Fibroblast of skin of left quadriceps (primary cell): ENCODE results near the gene RFXANK.
A peak's percentile ranks its signal among the peaks of the same experiment; 100 is the strongest.
"Not testable (repeated sequence)": the region's sequence is repeated elsewhere in the genome, so short reads cannot be mapped to it uniquely, and the experiment has no call there.

Source experiments
- DNase-seq, 2 experiments: peaks; one replicate each; pipeline ENCODE4 v3.0.0-alpha.2; 2013; ENCODE audit warnings: low read depth in 2 of 2

The RFXANK gene

GRCh38 chr19:19170053-19170872 is 21.8 kb upstream of the RFXANK start, which contains the start of gene MEF2B:
TSS of gene MEF2B (minus strand) at chr19:19170263. CDS start at chr19:19150735, 19,528 bp downstream.
- DNase-seq: peak in 1 of 2 experiments; percentile 17

DNA sequence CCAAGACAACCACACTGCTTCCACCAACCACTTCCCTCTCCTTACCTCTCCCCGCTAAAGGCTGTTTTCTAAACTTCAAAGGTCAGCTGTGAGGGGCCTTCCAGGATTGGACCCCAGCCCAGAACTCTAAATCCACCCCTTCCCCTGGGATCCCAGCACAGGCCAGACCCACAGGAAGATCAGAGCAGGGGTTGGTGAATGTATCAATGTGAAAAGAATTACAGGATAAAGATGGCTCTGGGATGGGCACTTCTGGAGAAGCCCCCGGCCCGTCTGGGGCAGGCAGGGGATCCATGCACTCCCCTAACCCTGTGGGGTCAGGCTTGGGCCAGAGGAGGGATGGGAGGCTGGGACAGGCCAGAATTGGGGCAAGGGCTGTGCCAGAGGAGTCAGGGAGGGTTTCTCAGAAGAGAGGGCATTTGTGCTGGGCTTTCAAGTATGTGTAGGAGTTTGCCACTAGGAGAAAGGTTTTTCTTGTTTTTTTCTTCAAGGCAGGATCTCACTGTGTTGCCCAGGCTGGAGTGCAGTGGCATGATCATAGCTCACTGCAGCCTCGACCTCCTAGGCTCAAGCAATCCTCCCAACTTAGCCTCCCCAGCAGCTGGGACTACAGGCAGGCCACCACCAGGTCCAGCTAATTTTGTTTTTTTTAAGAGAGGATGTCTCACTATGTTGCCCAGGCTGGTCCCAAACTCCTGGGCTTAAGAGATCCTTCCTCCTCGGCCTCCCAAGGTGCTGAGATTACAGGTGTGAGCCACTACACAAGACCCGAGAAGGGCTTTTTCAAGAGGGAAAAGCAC is 21.0 kb upstream of the RFXANK start:
- DNase-seq: no peak

DNA sequence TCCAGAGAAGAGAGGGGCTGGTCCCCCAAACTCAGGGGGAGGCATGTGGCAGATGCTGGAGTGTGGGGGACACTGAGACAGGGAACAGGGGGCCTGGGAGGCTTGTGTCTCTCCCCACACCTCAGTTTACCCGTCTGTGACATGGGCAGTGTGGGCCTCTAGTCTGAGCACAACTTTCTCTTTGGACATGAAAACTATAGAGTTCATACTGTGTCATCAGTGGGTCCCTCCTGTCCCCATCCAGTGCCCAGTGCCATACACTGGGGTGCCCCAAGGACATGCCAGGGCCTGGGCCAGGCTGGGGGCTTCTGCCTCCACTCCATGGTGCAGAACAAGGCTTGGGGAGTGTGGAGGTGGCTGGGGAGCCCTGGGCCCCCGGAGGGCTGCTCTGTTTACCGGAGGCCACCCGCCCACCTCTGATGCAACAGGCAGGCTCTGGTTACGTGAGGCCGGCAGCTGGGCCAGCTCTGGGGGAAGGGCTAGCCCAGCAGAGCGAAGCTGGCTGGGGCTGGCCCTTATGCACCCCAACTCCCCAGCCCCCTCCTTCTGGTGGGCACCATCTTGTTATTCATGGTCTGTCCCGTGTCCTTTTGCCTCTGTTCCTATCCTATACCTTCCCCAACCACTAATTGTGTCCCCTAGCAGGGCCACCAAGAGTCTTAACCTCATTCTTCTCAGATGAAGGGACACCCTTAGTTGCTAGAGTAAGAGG is 20.1 kb upstream of the RFXANK start:
- DNase-seq: peak; percentile 46 to 57

DNA sequence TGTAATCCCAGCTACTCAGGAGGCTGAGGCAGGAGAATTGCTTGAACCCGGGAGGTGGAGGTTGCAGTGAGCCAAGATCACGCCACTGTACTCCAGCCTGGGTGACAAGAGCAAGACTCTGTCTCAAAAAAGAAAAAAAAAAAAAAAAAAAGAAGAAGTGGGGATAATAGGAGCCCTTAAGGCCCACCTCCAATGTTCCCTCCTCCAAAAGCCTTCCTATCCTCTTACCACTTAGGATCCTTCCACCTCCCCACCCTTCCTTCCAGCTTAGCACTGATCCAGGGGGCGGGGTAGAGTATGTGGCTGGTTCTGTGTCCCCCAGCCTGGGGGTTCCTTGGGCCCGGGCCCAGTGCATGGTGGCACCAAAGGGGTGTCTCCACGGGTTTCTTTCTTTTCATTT is 18.8 kb upstream of the RFXANK start:
- DNase-seq: not testable (repeated sequence)

- no peak for DNase-seq
Observed at GRCh38 chr19:19176950-19177349, 15.1 kb upstream of the RFXANK start.

GRCh38 chr19:19179548-19180441 is 12.3 kb upstream of the RFXANK start:
- DNase-seq: no peak

DNA sequence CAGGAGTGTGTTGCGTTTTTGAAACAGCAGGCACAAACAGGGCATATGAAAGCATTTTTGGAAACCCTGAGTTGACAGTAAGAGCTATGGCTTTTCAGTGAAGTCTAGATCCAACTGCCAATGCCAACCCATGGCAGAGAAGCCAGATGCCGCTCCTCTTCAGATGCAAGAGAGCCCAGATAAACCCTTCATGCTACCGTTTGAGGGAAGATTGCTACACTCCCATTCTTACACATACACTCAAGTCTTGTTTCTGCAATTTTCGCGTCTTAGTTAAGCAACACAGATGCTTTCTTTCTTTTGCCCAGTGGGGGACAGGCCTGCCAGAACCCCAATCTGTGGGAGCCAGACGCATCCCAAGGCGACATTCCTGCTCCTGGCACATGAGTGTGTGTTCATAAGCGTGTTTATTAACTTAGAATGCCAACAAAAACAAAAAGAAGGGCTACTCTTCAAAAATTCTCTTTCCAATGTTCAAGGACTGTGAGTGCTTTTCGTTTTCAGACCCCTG is 10.5 kb upstream of the RFXANK start:
- no peak for DNase-seq

- no peak for DNase-seq
Observed at GRCh38 chr19:19185853-19186740, 6.0 kb upstream of the RFXANK start.

- no peak for DNase-seq
Observed at GRCh38 chr19:19186742-19187141, 5.3 kb upstream of the RFXANK start.

DNA sequence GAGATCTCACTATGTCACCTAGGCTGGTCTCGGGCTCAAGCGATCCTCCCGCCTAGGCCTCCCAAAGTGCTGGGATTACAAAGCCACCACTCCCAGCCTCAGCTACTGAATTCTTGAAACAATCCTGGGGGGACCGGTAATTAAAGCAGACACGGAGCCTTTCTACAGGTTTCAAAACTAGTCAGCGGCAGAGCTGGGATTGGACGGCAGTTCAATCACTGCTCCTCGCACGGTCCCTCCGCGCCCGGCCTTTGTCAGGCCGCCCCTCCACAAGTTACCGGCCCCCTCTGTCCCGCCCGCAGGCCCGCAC is 335 bp upstream of the RFXANK start:
- DNase-seq: no peak

- DNase-seq: no peak
Observed at GRCh38 chr19:19192910-19193423, 909 bp downstream of the RFXANK start.

DNA sequence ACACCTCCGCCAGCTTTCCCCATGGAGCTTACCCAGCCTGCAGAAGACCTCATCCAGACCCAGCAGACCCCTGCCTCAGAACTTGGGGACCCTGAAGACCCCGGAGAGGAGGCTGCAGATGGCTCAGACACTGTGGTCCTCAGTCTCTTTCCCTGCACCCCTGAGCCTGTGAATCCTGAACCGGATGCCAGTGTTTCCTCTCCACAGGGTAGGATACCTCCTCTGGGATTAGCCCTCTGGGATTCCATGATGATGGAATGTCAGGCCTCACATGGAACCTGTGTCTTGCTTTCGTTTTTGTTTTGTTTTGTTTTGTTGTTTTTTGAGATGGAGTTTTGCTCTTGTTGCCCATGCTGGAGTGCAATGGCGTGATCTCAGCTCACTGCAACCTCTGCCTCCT is 1.9 kb downstream of the RFXANK start:
- no peak for DNase-seq

- no peak for DNase-seq
Observed at GRCh38 chr19:19201697-19202630, 9.9 kb downstream of the RFXANK start.

DNA sequence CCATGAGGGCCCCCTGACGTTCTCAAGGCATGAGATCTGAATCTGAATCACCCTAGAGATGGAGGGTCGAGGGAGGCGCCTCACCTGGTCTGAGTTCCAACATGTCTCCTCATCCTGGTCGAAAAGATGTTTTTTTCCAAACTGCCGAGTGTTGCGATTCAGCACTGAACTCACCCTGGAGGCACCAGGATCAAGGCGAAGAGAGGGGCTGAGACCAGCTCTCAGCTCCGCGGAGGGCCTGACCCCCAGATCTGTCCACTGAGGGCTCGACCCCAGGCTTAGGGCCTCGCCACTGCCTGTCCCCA is 10.6 kb downstream of the RFXANK start:
- no peak for DNase-seq

DNA sequence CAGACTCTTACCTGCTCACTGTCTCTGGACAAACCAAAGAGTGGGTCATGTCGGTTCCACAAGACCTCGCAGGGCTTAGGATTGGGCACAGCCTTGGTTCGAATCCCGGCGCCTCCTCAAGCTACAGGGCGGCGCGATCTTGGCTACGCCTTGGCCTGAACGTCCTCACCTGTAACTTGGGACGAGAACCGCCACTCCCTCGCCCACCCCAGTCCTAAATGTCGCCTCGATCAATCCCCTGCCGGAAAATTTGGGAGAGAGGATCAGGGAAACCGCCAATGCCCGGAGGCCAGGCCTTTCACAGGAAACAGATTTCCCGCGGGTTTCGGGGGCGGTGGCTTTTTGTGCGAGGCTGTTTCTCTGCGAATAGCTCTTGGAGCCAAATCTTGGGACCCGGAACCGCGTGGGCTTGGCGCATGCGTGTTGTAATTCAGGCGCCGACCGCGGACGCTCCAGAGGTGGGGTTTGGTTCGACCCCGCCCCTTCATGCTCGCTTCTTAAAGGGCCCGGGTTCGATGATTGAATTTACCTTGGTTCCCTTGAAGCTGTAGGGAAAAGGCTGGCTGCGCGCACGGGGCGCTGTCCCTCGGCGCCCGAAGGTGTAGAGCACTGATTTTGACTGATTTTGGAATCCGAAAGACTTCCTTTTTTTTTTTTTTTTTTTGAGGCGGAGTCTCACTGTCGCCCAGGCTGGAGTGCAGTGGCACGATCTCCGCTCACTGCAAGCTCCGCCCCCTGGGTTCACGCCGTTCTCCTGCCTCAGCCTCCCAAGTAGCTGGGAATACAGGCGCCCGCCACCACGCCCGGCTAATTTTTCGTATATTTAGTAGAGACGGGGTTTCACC is 11.2 kb downstream of the RFXANK start, which contains the start of gene NR2C2AP:
NR2C2AP (minus strand) TSS at position 403 of the 845 bp plus-strand sequence; CDS start at position 49, 354 bp downstream.
- DNase-seq: peak; percentile 68 to 69

DNA sequence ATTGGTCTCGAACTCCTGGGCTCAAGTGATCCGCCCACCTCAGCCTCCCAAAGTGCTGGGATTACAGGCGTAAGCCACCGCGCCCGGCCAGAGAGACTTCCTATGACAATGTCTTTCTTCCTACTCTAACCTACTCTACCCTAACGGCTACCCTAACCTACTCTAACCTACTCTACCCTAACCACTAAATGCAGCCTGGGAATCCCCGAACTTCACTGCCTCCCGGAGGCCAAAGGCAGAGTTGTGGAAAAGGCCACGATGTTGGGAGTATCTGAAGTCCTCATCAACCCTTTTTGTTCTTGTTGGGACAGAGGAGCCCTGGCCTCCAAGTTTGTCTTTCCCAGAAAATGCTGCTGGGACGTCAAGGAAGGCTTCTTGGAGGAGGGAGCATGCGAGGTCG is 12.1 kb downstream of the RFXANK start:
- DNase-seq: no peak

- DNase-seq: no peak
Observed at GRCh38 chr19:19205416-19206410, 13.7 kb downstream of the RFXANK start.
